Measurements from ENCODE around the gene ZNF384.

ZNF384 gene

DNA sequence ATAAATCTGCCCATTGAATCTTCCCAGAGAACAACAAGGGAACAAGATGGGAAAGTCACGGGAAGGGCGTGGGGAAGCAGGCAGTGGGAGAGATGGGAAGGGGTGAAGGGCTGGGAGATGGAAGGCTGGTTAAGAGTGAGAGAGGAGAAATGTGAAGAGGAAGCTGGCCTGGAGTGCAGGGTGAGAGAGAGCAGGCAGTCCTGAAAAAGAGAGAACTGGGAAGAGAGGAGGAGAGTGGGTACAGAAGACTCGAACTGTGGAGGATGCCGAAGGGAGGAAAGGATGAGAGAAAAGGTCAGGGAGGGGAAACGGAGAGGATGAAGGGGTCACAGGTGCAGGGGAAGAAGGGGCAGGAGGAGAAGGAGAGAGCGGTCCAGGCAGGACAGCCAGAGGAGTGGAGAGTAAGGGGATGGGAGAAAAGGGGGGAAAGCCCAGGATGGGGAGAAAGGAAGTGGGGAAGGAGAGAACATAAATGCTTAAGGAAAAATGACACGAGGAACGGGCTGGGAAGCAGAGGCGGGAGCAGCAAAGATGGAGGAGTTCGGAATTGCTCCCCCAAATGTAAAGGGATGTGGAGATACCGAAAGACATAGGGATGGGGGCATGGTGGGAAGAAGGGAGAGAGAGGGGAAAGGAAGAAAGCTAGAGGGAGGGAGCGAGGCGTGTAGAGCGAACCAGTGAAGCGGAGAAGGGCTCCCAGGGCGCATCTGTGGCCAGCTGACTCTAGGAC lies 10.2 kb upstream of the ZNF384 start:
- DNase-seq = no peak

DNA sequence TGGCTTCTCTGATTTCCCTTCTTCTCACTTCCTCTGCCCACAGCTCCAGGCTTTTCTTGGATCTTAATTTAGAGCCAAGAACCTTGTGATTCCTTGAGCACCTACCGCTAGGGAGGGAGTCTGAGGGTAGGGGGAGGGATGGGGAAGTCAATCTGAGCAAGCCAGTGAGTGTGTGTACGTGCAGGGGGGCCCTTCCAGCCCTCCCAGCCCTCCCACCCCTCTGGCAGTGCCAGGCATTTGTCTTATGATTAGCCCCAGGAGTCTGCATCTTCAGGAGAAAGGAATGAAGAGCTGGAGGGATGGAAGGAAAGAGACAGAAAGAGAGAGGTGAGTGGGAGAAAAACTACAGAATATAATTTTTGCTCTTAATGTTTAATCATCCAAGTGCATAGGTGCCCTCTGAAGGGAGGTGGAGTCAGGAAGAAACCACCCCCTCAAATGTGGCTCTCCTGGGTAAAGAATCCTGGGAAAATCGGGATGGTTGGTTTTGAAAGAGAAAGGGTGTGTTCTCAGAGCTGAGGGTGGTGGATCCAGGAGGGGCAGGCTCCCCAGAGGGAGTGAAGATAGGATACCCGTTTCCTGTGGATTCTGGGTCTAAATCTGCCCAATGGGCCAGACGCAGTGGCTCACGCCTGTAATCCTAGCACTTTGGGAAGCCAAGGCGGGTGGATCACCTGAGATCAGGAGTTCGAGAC lies 9.3 kb upstream of the ZNF384 start:
- DNase-seq = no peak

- DNase-seq = peak; percentile 25
Measured at GRCh38 chr12:6697584-6698351, 8.6 kb upstream of the ZNF384 start.

DNA sequence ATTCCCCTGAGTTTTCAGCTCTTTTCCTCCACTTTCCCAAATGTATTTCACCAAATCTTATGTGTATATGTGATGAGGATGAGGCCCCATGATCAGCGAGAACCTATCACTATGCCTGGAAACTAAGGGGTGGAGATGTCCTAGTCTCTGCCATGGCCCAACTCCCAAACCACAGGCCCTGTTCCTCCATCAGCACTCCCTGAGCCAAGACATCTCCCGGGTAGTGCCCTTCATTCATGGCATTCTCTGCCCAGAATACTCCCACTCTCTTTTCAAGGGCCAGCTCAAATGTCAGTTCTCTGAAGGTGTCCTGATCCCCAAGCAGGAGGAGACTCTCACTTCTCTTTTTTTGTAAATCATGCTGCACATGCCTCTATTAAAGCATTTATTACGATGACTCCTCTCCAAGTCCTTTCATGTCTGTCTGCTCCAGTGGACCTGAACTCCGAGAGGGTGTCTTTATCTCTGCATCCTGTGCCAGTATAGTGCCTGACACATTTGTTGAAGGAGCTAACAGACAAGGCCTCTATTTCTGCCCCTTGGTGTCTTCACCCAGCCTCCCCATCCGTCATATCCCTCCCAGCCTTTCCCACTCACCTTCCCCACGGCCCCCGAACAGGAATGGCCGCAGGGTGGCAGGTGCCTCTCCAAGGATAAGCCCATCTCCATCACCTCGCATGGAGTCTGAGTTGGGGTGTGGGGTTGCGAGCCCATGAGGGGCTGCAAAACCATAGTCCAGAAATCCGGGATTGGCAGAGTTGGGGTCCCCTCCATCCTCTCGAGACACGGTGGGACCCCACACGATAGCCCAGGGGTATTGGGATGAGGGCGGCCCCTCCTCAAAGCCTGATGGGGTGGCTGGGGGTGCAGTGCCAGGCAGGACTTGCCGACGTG lies 7.8 kb upstream of the ZNF384 start:
- DNase-seq = no peak

DNA sequence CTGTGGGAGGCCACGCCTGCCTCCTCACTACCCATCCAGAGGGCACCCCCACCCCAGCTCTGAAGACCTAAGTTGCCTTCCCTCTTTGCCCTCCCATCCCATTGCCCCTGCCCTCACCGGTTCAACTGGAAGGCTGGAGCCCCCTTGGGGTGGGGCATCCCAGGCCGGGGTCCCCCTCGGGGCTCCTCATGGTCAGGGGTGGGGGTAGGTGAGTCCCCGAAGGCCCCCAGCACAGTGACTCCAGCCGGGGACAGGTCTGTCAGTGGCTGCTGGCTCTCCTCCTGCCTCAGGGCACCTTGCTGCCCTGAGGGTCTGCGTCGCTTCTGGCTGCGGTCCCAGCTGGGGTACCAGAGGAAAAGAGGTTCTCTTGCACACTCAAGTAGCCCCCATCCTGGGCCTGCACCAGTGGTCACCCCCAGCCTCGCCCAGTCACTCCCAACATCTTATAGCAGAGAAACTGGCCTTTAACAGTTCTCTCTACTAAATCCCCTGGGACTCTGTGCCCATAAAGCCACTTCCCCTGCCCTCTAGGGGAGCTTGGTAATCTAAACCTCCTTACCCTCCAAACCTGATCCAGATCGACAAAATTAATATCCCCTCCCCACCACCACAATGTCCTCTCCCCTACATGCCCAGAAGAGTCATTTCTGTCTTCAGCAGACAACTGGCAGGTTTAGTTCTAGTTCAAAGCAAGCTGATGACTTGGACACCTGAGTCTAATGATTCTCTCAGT lies 6.3 kb upstream of the ZNF384 start:
- DNase-seq = no peak

DNA sequence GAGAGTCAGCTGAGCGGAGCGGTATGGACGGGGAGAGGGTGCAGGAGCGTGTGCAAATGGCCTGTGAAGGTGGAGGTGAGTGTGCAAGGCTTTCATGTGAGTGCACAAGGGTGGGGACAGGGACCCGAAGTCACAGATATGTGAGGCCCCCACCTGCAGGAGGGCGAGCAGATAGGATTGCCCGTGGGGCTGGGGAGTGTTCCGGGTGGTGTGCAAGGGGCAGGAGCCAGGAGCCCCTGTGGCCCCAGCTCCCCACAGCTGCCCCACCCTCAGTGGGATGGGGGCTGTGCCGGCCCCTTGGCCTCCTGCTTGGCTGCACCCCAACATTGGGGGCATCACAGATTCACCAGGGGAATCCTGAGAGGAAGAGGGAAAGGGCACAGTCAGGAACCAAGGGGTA lies 5.5 kb upstream of the ZNF384 start:
- DNase-seq = no peak

GRCh38 chr12:6693832-6694355 lies 4.7 kb upstream of the ZNF384 start:
- no peak for DNase-seq

DNA sequence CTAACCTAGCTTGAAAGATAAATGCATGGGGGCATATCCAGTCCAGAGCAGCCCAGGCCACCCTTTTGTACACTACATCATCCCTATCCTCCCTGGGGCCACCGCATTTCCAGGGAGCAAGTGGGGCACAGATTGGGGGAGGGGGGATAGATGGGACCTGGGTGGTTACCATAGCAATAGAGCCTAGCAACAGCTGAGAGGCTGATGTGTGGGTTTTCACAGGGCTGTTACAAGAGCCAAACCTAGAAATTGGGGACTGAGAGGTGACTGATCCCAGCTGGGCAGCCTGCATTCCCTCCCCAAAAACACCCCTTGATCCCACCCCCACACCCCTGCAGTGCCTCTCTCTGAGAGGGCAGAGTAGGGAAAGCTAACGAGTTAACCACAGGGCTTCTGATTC lies 3.7 kb upstream of the ZNF384 start:
- no peak for DNase-seq

- DNase-seq = no peak
Measured at GRCh38 chr12:6691473-6691872, 2.3 kb upstream of the ZNF384 start.

DNA sequence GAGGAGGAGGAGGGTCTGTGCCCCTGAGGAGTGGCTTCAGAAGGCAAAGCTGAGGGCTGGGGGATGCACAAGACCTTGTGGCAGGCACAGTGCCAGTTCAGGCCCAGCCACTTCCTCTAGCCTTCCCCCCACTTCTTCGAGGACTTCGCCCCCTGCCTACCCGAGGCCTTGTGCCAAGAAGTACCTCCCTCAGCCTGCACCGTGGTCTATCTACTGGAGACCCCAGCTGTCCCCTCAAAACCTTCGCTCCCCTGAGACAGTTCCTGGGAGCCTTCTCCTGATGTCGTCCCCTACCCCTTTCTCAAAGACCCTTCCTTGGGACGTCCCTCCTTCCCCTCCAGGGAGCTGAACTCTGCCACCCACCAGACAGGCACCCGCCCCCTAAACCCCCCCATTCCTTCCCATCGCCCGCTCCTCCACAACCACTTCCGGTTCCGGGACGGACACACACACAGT lies 604 bp downstream of the ZNF384 start:
- no peak for DNase-seq

DNA sequence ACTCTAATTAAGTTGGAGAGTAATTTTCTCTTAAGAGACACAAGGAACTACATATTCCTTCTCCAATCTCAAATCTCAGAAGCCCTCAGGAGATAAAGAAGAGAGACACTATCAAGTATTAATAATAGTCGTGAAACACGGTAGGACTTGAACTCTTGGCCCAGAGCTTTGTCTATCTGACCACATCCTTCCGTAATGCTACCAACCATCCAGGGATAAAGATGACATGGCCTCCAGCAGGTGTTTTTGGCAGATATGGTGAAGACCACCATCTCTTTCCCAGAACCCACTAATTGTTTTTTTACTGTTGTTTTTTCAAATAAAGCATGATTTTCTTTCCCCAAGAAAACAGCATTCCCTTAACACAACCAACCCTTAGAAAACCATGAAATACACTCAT lies 3.4 kb downstream of the ZNF384 start:
- no peak for DNase-seq

GRCh38 chr12:6684609-6685008 lies 4.6 kb downstream of the ZNF384 start:
- DNase-seq = no peak

- no peak for DNase-seq
Measured at GRCh38 chr12:6676962-6677361, 12.2 kb downstream of the ZNF384 start.

GRCh38 chr12:6672143-6672542 lies 17.0 kb downstream of the ZNF384 start:
- DNase-seq = no peak

GRCh38 chr12:6667559-6668210 lies 21.5 kb downstream of the ZNF384 start:
- no peak for DNase-seq

DNA sequence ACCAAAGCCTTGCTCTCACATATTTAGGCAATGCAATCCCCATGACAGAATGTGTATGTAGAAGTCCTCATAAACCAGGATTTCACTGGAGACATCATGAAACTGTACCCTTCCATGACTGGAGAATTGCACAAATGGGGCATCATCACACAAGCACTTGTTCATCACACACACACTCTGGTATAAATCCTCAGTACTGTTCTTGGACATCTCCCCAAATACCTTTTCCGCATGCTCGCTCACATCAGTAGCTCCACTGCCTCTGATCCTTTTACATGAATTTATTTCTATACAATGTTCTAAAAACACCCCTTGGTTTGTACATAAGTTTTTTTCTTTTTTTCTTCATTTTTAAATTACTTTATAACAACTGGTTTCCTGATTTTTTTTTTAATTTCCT lies 23.0 kb downstream of the ZNF384 start:
- DNase-seq = no peak

DNA sequence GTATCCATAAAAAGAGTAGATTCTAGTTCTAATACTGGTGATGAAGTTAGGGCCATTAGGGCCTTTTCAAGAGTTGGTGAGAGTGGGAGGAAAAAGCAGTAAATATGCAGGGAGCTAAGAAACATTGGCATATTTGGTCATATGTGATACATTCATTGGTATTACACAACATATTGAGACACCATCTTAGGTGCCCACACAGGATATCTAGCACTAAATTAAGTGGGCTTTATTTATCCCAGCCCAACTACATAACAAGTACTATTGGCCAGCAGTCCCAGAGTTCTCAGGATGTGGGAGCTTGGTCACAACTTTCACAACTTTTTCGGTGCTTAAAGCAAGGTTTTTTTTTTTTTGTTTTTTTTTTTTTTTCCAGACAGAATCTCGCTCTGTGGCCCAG lies 24.3 kb downstream of the ZNF384 start:
- DNase-seq = no peak

DNA sequence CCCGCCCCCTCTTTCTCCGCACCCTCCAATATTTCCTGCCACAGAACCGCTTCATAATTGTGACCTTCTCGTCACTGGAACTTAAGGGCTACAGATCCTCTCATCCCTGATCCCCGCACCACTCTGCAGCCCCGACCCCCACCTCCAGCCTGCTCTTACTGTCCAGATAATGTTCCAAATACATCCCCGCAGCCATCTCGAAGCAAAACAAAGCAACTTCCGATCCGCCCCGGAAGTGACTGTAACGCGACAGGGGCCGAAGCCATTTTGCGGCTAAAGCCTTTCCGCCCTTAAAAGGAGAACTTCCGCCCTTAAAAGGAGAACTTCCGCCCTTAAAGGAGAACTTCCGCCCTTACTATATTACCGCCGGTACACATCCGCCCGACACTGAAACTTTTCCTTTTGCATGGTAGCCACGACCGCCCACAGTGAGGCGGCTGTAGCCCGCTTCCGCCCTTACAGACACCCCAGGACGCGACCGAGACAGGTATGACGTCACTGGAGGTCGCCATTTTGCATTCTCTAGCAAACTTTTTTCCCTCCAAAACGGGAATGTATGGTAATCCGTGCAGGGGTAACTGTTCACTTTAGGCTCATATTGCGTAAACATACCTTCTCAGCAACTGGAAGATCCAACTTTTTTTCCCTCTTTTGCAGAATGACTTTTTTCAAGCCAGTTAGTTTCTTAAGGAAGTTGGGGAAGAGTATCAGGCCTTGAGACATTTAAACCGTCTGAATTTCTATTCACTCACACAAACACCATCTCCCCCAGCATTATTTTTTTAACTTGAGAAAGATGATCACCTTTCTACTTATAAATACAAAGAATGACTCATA lies 26.1 kb downstream of the ZNF384 start, which contains the start of gene ING4:
Gene ING4, minus strand, starts transcription at position 214 of the 837 bp plus-strand sequence. Its CDS starts 18 bp downstream, at position 196.
- peak; percentile 99 for DNase-seq

GRCh38 chr12:6662602-6662905 lies 26.6 kb downstream of the ZNF384 start:
- no peak for DNase-seq

GRCh38 chr12:6653987-6654386 lies 35.2 kb downstream of the ZNF384 start:
- DNase-seq = no peak

Data from DMS153 (cell line).